ENCODE data around the gene RSAD2.
"Not testable (repeated sequence)": the region's sequence is repeated elsewhere in the genome, so short reads cannot be mapped to it uniquely, and the experiment has no call there.

RSAD2 gene

GRCh38 chr2:6845903-6846302, 31.7 kb upstream of the RSAD2 start:
- Histone ChIP-seq H3K27ac (ENCODE audit: low read depth, low read length) (no peak overlapping the region), H3K4me1 (ENCODE audit: control insufficient read depth, insufficient read depth, low read length) (no peaks in the 10 kb centered on the region), H3K36me3 (ENCODE audit: control insufficient read depth, insufficient read depth, low read length) (no peaks in the 10 kb centered on the region), H3K9ac (ENCODE audit: low read depth, low read length) (no peak overlapping the region), H3K4me3 (ENCODE audit: low read depth, low read length) (no peak overlapping the region), H3K9me3 (ENCODE audit: control insufficient read depth, insufficient read depth, low read length) (peaks cover 58% of the 10 kb centered on the region), H3K27me3 (ENCODE audit: control insufficient read depth, insufficient read depth, low read length) (no peaks in the 10 kb centered on the region)

GRCh38 chr2:6846540-6846939, 31.0 kb upstream of the RSAD2 start:
- no peak overlapping the region for H3K27ac ChIP-seq (ENCODE audit: low read depth, low read length)
- H3K9ac ChIP-seq (ENCODE audit: low read depth, low read length) = no peak overlapping the region
- H3K9me3 ChIP-seq (ENCODE audit: control insufficient read depth, insufficient read depth, low read length) = peaks cover 58% of the 10 kb centered on the region
- H3K4me1 ChIP-seq (ENCODE audit: control insufficient read depth, insufficient read depth, low read length) = no peaks in the 10 kb centered on the region
- H3K36me3 ChIP-seq (ENCODE audit: control insufficient read depth, insufficient read depth, low read length) = no peaks in the 10 kb centered on the region
- no peaks in the 10 kb centered on the region for H3K27me3 ChIP-seq (ENCODE audit: control insufficient read depth, insufficient read depth, low read length)
- no peak overlapping the region for H3K4me3 ChIP-seq (ENCODE audit: low read depth, low read length)

- Histone ChIP-seq H3K9me3 (ENCODE audit: control insufficient read depth, insufficient read depth, low read length) (peaks cover 57% of the 10 kb centered on the region), H3K27ac (ENCODE audit: low read depth, low read length) (no peak overlapping the region)
Observed at GRCh38 chr2:6846967-6847681, 30.5 kb upstream of the RSAD2 start.

GRCh38 chr2:6852195-6852594, 25.4 kb upstream of the RSAD2 start:
- no peaks in the 10 kb centered on the region for H3K27me3 ChIP-seq (ENCODE audit: control insufficient read depth, insufficient read depth, low read length)
- H3K4me1 ChIP-seq (ENCODE audit: control insufficient read depth, insufficient read depth, low read length) = no peaks in the 10 kb centered on the region
- no peak overlapping the region for H3K27ac ChIP-seq (ENCODE audit: low read depth, low read length)
- H3K9ac ChIP-seq (ENCODE audit: low read depth, low read length) = no peak overlapping the region
- no peak overlapping the region for H3K4me3 ChIP-seq (ENCODE audit: low read depth, low read length)
- peaks cover 8% of the 10 kb centered on the region; the same call in 1 of the 2 replicates for H3K9me3 ChIP-seq (ENCODE audit: control insufficient read depth, insufficient read depth, low read length)
- no peaks in the 10 kb centered on the region for H3K36me3 ChIP-seq (ENCODE audit: control insufficient read depth, insufficient read depth, low read length)

More at GRCh38 chr2:6846967-6847681, 30.5 kb upstream of the RSAD2 start:
- H3K36me3 ChIP-seq (ENCODE audit: control insufficient read depth, insufficient read depth, low read length) = no peaks in the 10 kb centered on the region
- H3K27me3 ChIP-seq (ENCODE audit: control insufficient read depth, insufficient read depth, low read length) = no peaks in the 10 kb centered on the region
- H3K4me3 ChIP-seq (ENCODE audit: low read depth, low read length) = no peak overlapping the region
- no peaks in the 10 kb centered on the region for H3K4me1 ChIP-seq (ENCODE audit: control insufficient read depth, insufficient read depth, low read length)
- no peak overlapping the region for H3K9ac ChIP-seq (ENCODE audit: low read depth, low read length)

- Histone ChIP-seq H3K9me3 (ENCODE audit: control insufficient read depth, insufficient read depth, low read length) (0 out of 2 replicates have a peak, but pooled peaks cover 7% of the 10 kb centered on the region), H3K4me1 (ENCODE audit: control insufficient read depth, insufficient read depth, low read length) (no peaks in the 10 kb centered on the region), H3K36me3 (ENCODE audit: control insufficient read depth, insufficient read depth, low read length) (no peaks in the 10 kb centered on the region), H3K27me3 (ENCODE audit: control insufficient read depth, insufficient read depth, low read length) (no peaks in the 10 kb centered on the region), H3K4me3 (ENCODE audit: low read depth, low read length) (no peak overlapping the region), H3K9ac (ENCODE audit: low read depth, low read length) (no peak overlapping the region), H3K27ac (ENCODE audit: low read depth, low read length) (no peak overlapping the region)
Observed at GRCh38 chr2:6854416-6854815, 23.2 kb upstream of the RSAD2 start.

GRCh38 chr2:6855860-6856547, 21.6 kb upstream of the RSAD2 start:
- no peaks in the 10 kb centered on the region for H3K4me1 ChIP-seq (ENCODE audit: control insufficient read depth, insufficient read depth, low read length)
- no peak overlapping the region for H3K27ac ChIP-seq (ENCODE audit: low read depth, low read length)
- H3K4me3 ChIP-seq (ENCODE audit: low read depth, low read length) = no peak overlapping the region
- H3K9ac ChIP-seq (ENCODE audit: low read depth, low read length) = no peak overlapping the region
- no peaks in the 10 kb centered on the region for H3K27me3 ChIP-seq (ENCODE audit: control insufficient read depth, insufficient read depth, low read length)
- H3K36me3 ChIP-seq (ENCODE audit: control insufficient read depth, insufficient read depth, low read length) = no peaks in the 10 kb centered on the region
- H3K9me3 ChIP-seq (ENCODE audit: control insufficient read depth, insufficient read depth, low read length) = peaks cover 7% of the 10 kb centered on the region; the same call in 1 of the 2 replicates

GRCh38 chr2:6856548-6856920, 21.0 kb upstream of the RSAD2 start:
- Histone ChIP-seq H3K4me3 (ENCODE audit: low read depth, low read length) (no peak overlapping the region), H3K4me1 (ENCODE audit: control insufficient read depth, insufficient read depth, low read length) (no peaks in the 10 kb centered on the region), H3K9ac (ENCODE audit: low read depth, low read length) (no peak overlapping the region), H3K9me3 (ENCODE audit: control insufficient read depth, insufficient read depth, low read length) (peaks cover 7% of the 10 kb centered on the region; the same call in 1 of the 2 replicates), H3K36me3 (ENCODE audit: control insufficient read depth, insufficient read depth, low read length) (no peaks in the 10 kb centered on the region), H3K27ac (ENCODE audit: low read depth, low read length) (no peak overlapping the region), H3K27me3 (ENCODE audit: control insufficient read depth, insufficient read depth, low read length) (no peaks in the 10 kb centered on the region)

- H3K27ac ChIP-seq (ENCODE audit: low read depth, low read length); H3K27me3 ChIP-seq (ENCODE audit: control insufficient read depth, insufficient read depth, low read length); H3K9me3 ChIP-seq (ENCODE audit: control insufficient read depth, insufficient read depth, low read length); H3K36me3 ChIP-seq (ENCODE audit: control insufficient read depth, insufficient read depth, low read length); H3K4me3 ChIP-seq (ENCODE audit: low read depth, low read length); H3K9ac ChIP-seq (ENCODE audit: low read depth, low read length); H3K4me1 ChIP-seq (ENCODE audit: control insufficient read depth, insufficient read depth, low read length): not testable (repeated sequence)
Observed at GRCh38 chr2:6858466-6859027, 19.0 kb upstream of the RSAD2 start.

GRCh38 chr2:6860296-6860695, 17.3 kb upstream of the RSAD2 start:
- H3K4me3 ChIP-seq (ENCODE audit: low read depth, low read length) = no peak overlapping the region
- H3K27ac ChIP-seq (ENCODE audit: low read depth, low read length) = no peak overlapping the region
- peaks cover 21% of the 10 kb centered on the region for H3K27me3 ChIP-seq (ENCODE audit: control insufficient read depth, insufficient read depth, low read length)
- H3K9me3 ChIP-seq (ENCODE audit: control insufficient read depth, insufficient read depth, low read length) = peaks cover 7% of the 10 kb centered on the region; the same call in 1 of the 2 replicates
- no peaks in the 10 kb centered on the region for H3K4me1 ChIP-seq (ENCODE audit: control insufficient read depth, insufficient read depth, low read length)
- H3K9ac ChIP-seq (ENCODE audit: low read depth, low read length) = no peak overlapping the region
- H3K36me3 ChIP-seq (ENCODE audit: control insufficient read depth, insufficient read depth, low read length) = no peaks in the 10 kb centered on the region

- Histone ChIP-seq H3K9ac (ENCODE audit: low read depth, low read length) (no peak overlapping the region), H3K36me3 (ENCODE audit: control insufficient read depth, insufficient read depth, low read length) (no peaks in the 10 kb centered on the region), H3K27ac (ENCODE audit: low read depth, low read length) (no peak overlapping the region), H3K4me1 (ENCODE audit: control insufficient read depth, insufficient read depth, low read length) (no peaks in the 10 kb centered on the region), H3K9me3 (ENCODE audit: control insufficient read depth, insufficient read depth, low read length) (peaks cover 6% of the 10 kb centered on the region; the same call in 1 of the 2 replicates), H3K27me3 (ENCODE audit: control insufficient read depth, insufficient read depth, low read length) (peaks cover 45% of the 10 kb centered on the region), H3K4me3 (ENCODE audit: low read depth, low read length) (no peak overlapping the region)
Observed at GRCh38 chr2:6863792-6864191, 13.8 kb upstream of the RSAD2 start.

GRCh38 chr2:6864231-6864754, 13.3 kb upstream of the RSAD2 start:
- no peak overlapping the region for H3K4me3 ChIP-seq (ENCODE audit: low read depth, low read length)
- H3K27ac ChIP-seq (ENCODE audit: low read depth, low read length) = no peak overlapping the region
- peaks cover under 1% of the 10 kb centered on the region; the same call in 1 of the 2 replicates for H3K9me3 ChIP-seq (ENCODE audit: control insufficient read depth, insufficient read depth, low read length)
- no peaks in the 10 kb centered on the region for H3K36me3 ChIP-seq (ENCODE audit: control insufficient read depth, insufficient read depth, low read length)
- peaks cover 45% of the 10 kb centered on the region for H3K27me3 ChIP-seq (ENCODE audit: control insufficient read depth, insufficient read depth, low read length)
- H3K4me1 ChIP-seq (ENCODE audit: control insufficient read depth, insufficient read depth, low read length) = no peaks in the 10 kb centered on the region
- H3K9ac ChIP-seq (ENCODE audit: low read depth, low read length) = no peak overlapping the region

Data from HUES48 (cell line).